IMR-90 (cell line): ENCODE measurements around the gene HHLA2. TPM values are rescaled to one million over a fixed set of nuclear protein-coding genes. Genes with fewer than 3 reads are reported as not detected.

Experiments used
- ATAC-seq: fragments of 200-7000 bp; cut with Tn5 transposase; 2 replicates; pipeline ENCODE4 v1.9.1; 2020; ENCODE audit warnings: low read depth, mild to moderate bottlenecking, moderate library complexity
- BruUV-seq: library from RNA; stranded (reverse); fragments of 400-500 nt; replicated peaks from 2 replicates; lab custom pipeline; 2021; lab: Mats Ljungman, UMichigan
- CTCF ChIA-PET: fragments of 300-600 bp; formaldehyde crosslinking; extraction: SDS; loops from one replicate; lab custom pipeline; 2021; ENCODE audit warnings: antibody characterized with exemption; lab: Yijun Ruan, JAX
- POLR2A ChIA-PET: fragments of 300-600 bp; sonication (Branson Sonifier 250); formaldehyde crosslinking; loops from one replicate; lab custom pipeline; 2022; ENCODE audit warnings: antibody characterized with exemption; ENCODE audit not compliant: unreplicated experiment; lab: Charles Lee
- DNase-seq: peaks from one replicate; pipeline ENCODE4 v3.0.0; 2013
- H2AFZ ChIP-seq: replicated peaks from 2 replicates; pipeline ENCODE3; 2013; ENCODE audit warnings: low read length, mild to moderate bottlenecking; ENCODE audit not compliant: poor library complexity
- H2AK5ac ChIP-seq: 2 replicates; pipeline ENCODE4 v1.6.1; 2013; ENCODE audit warnings: low read depth, low read length, inconsistent platforms
- H2AK9ac ChIP-seq: replicated peaks from 2 replicates; pipeline ENCODE3; 2013; ENCODE audit warnings: mild to moderate bottlenecking, low read depth, low read length, moderate library complexity; ENCODE audit not compliant: poor library complexity
- H2BK120ac ChIP-seq: 2 replicates; pipeline ENCODE4 v1.6.1; 2013; ENCODE audit warnings: low read depth, low read length, inconsistent platforms
- H2BK15ac ChIP-seq: 3 replicates; pipeline ENCODE4 v1.6.1; 2013; ENCODE audit warnings: low read depth, low read length, inconsistent platforms
- H2BK20ac ChIP-seq: 2 replicates; pipeline ENCODE4 v1.6.1; 2013; ENCODE audit warnings: low read depth, mild to moderate bottlenecking, inconsistent platforms, low read length, moderate library complexity
- H2BK5ac ChIP-seq: 2 replicates; pipeline ENCODE4 v1.6.1; 2013; ENCODE audit warnings: mild to moderate bottlenecking, low read depth, low read length, inconsistent platforms; ENCODE audit not compliant: poor library complexity, severe bottlenecking
- H3K14ac ChIP-seq: replicated peaks from 2 replicates; pipeline ENCODE4 v1.6.1; 2013; ENCODE audit warnings: low read depth, low read length, inconsistent platforms
- H3K18ac ChIP-seq: 2 replicates; pipeline ENCODE4 v1.6.1; 2013; ENCODE audit warnings: low read depth, low read length, control low read depth
- H3K23ac ChIP-seq: 2 replicates; pipeline ENCODE4 v1.6.1; 2013; ENCODE audit warnings: low read depth, low read length, inconsistent platforms
- H3K27ac ChIP-seq: 2 replicates; pipeline ENCODE4 v1.5.1; 2013; ENCODE audit warnings: mild to moderate bottlenecking, control low read depth, low read length; ENCODE audit not compliant: insufficient read depth
- H3K27me3 ChIP-seq: 2 replicates; pipeline ENCODE4 v1.6.1; 2013; ENCODE audit warnings: low read length; ENCODE audit not compliant: control insufficient read depth, insufficient read depth
- H3K36me3 ChIP-seq: 2 replicates; pipeline ENCODE4 v1.6.1; 2013; ENCODE audit warnings: low read length, mixed read lengths; ENCODE audit not compliant: control insufficient read depth, insufficient read depth
- H3K4ac ChIP-seq: 2 replicates; pipeline ENCODE4 v1.6.1; 2013; ENCODE audit warnings: low read depth, low read length, inconsistent platforms
- H3K4me1 ChIP-seq: 2 replicates; pipeline ENCODE4 v1.6.1; 2013; ENCODE audit warnings: low read length, mixed read lengths; ENCODE audit not compliant: control insufficient read depth, insufficient read depth
- H3K4me2 ChIP-seq: 2 replicates; pipeline ENCODE4 v1.6.1; 2013; ENCODE audit warnings: low read depth, mild to moderate bottlenecking, control low read depth, low read length, moderate library complexity
- H3K4me3 ChIP-seq: 2 replicates; pipeline ENCODE4 v1.5.1; 2013; ENCODE audit warnings: low read depth, mild to moderate bottlenecking, control low read depth, low read length, moderate library complexity; ENCODE audit not compliant: insufficient read depth
- H3K56ac ChIP-seq: 2 replicates; pipeline ENCODE4 v1.6.1; 2013; ENCODE audit warnings: low read length, inconsistent platforms; ENCODE audit not compliant: insufficient read depth; ENCODE audit errors: extremely low read depth
- H3K79me1 ChIP-seq, 2 experiments: 2 replicates each; pipeline ENCODE4 v1.6.1; 2013; ENCODE audit warnings: low read length in 2 of 2, inconsistent platforms in 1 of 2, low read depth in 1 of 2
- H3K9ac ChIP-seq: 2 replicates; pipeline ENCODE4 v1.6.1; 2013; ENCODE audit warnings: low read depth, low read length, control low read depth
- H3K9me1 ChIP-seq: 2 replicates; pipeline ENCODE4 v1.6.1; 2013; ENCODE audit warnings: low read length, inconsistent platforms; ENCODE audit not compliant: insufficient read depth
- H3K9me3 ChIP-seq: 2 replicates; pipeline ENCODE4 v1.6.1; 2013; ENCODE audit warnings: low read length; ENCODE audit not compliant: control insufficient read depth, insufficient read depth
- H4K20me1 ChIP-seq: 2 replicates; pipeline ENCODE4 v1.6.1; 2013; ENCODE audit warnings: low read length, inconsistent platforms; ENCODE audit not compliant: insufficient read depth
- H4K5ac ChIP-seq: 2 replicates; pipeline ENCODE4 v1.6.1; 2013; ENCODE audit warnings: mild to moderate bottlenecking, low read depth, low read length, control low read depth
- H4K8ac ChIP-seq, 2 experiments: 2 replicates each; pipeline ENCODE4 v1.6.1; 2013; ENCODE audit warnings: low read depth in 2 of 2, low read length in 2 of 2, control low read depth in 1 of 2, inconsistent platforms in 1 of 2
- H4K91ac ChIP-seq: 2 replicates; pipeline ENCODE4 v1.6.1; 2013; ENCODE audit warnings: low read depth, low read length, inconsistent platforms; ENCODE audit not compliant: insufficient read depth
- BHLHE40 ChIP-seq: fragments of 150-350 bp; IDR thresholded peaks from 2 replicates; pipeline ENCODE4 v1.6.1; 2016; ENCODE audit warnings: mild to moderate bottlenecking, low read depth, low read length
- CHD1 ChIP-seq: IDR thresholded peaks from 2 replicates; pipeline ENCODE4 v1.6.1; 2012; ENCODE audit warnings: low read depth, low read length, improper control_type of control experiment
- MAZ ChIP-seq: IDR thresholded peaks from 2 replicates; pipeline ENCODE4 v1.6.1; 2012; ENCODE audit warnings: low read depth, mild to moderate bottlenecking, low read length, improper control_type of control experiment, moderate library complexity, borderline replicate concordance
- NFE2L2 ChIP-seq: fragments of 150-350 bp; IDR thresholded peaks from 2 replicates; pipeline ENCODE4 v1.6.1; 2016; ENCODE audit warnings: low read depth, mild to moderate bottlenecking, low read length
- POLR2A ChIP-seq: IDR thresholded peaks from 2 replicates; pipeline ENCODE4 v1.6.1; 2012; ENCODE audit warnings: mild to moderate bottlenecking, low read depth, low read length
- RCOR1 ChIP-seq: IDR thresholded peaks from 2 replicates; pipeline ENCODE4 v1.6.1; 2012; ENCODE audit warnings: mild to moderate bottlenecking, low read length, improper control_type of control experiment; ENCODE audit not compliant: insufficient replicate concordance
- WGBS, 2 experiments: methylation state at CpG; one replicate each; pipeline versions ENCODE4 v1.1.5 to v1.1.7; 2013; ENCODE audit warnings: missing lambda C conversion rate in 2 of 2; ENCODE audit not compliant: insufficient read length in 1 of 2; ENCODE audit errors: extremely low coverage in 2 of 2; 5-methylcytosine and 5-hydroxymethylcytosine counted together
- dilution Hi-C: fragments of 300-500 bp; cut with HindIII; formaldehyde crosslinking; loops from one replicate; pipeline ENCODE4 v1.14.3; 2018; ENCODE audit warnings: low sequenced_read_pairs; ENCODE audit not compliant: unreplicated experiment
- in situ Hi-C: fragments of 300-500 bp; cut with MboI; formaldehyde crosslinking; loops from 3 replicates; pipeline ENCODE4 v1.14.3; 2019; ENCODE audit warnings: low sequenced_read_pairs, inconsistent platforms, mixed read lengths
- intact Hi-C: fragments of 100-400 bp; cut with micrococcal nuclease; formaldehyde crosslinking; loops from 2 replicates; pipeline ENCODE4 v1.10.0; 2022
- polyA plus RNA-seq, 3 experiments: library from polyadenylated mRNA; depleted of rRNA; stranded (reverse); fragments of >200 nt; gene quantifications; 2 replicates each; pipeline ENCODE4 v1.2.3, GENCODE V29; 2012; ENCODE audit warnings: low replicate concordance in 1 of 3
- total RNA-seq: library from RNA; depleted of rRNA; stranded (reverse); fragments of >200 nt; gene quantifications from 2 replicates; pipeline ENCODE4 v1.2.3, GENCODE V29; 2012
- TF ChIP-seq, protein P1 (sequence below): fragments of 150-350 bp; IDR thresholded peaks from 2 replicates; pipeline ENCODE4 v1.6.1; 2017; ENCODE audit warnings: mild to moderate bottlenecking, antibody characterized with exemption, low read length, low read depth

Gene HHLA2
- total and polyA plus RNA-seq, 2 of the 4 experiments (the other 2 are of a cell fraction) = not detected

DNA sequence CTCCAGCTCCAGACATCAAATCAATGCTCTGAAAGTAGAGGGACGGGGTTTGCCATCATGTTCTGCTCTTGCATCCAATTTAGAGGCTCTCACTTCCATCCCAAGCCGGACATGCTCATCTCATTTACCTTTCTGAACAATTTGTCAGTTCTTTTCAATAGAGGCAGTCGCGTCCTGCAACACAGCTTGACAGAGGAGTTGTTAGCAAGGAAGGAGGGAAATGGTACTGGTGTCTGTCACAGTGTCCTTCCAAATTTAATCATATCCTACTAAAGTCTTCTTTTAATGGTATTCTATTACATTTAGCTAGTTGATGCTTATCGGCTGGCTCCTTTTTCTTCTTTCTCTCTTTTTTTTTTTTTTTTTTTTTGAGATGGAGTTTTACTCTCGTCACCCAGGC lies 45.6 kb downstream of the HHLA2 start:
- DNase-seq (no peak), ATAC-seq (no peak)
- H2BK5ac ChIP-seq = no peak overlapping the region
- no peak overlapping the region for H3K56ac ChIP-seq
- H3K36me3 ChIP-seq = no peaks in the 10 kb centered on the region
- no peak overlapping the region for H2BK120ac ChIP-seq
- no peak overlapping the region for H3K27ac ChIP-seq
- H3K9me1 ChIP-seq = no peaks in the 10 kb centered on the region
- H3K4ac ChIP-seq = no peak overlapping the region
- H3K14ac ChIP-seq = no peak overlapping the region
- H3K23ac ChIP-seq = no peak overlapping the region
- TF ChIP-seq CHD1 (no peak), POLR2A (no peak), NFE2L2 (no peak), RCOR1 (no peak), BHLHE40 (no peak), MAZ (no peak)
- TF ChIP-seq, protein P1, sequence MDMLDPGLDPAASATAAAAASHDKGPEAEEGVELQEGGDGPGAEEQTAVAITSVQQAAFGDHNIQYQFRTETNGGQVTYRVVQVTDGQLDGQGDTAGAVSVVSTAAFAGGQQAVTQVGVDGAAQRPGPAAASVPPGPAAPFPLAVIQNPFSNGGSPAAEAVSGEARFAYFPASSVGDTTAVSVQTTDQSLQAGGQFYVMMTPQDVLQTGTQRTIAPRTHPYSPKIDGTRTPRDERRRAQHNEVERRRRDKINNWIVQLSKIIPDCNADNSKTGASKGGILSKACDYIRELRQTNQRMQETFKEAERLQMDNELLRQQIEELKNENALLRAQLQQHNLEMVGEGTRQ = no peak
- no peak overlapping the region for H4K91ac ChIP-seq
- no peak overlapping the region for H2AK9ac ChIP-seq
- H4K5ac ChIP-seq = no peak overlapping the region
- intact Hi-C loops (no loop called here), in situ Hi-C loops (no loop called here), dilution Hi-C loops (no loop called here)
- no peaks in the 10 kb centered on the region for H4K20me1 ChIP-seq
- no peaks in the 10 kb centered on the region for H3K9me3 ChIP-seq
- 60% methylated on average over 1 of the region's 6 CpGs; no CpG with 5 or more reads in 1 of the 2 experiments for WGBS, 2 experiments
- no peak overlapping the region for H3K9ac ChIP-seq
- no TSS peak for BruUV-seq
- H4K8ac ChIP-seq = no peak overlapping the region
- H2AK5ac ChIP-seq = no peak overlapping the region
- ChIA-PET POLR2A (no interaction called here), CTCF (no interaction called here)
- no peak overlapping the region for H2BK20ac ChIP-seq
- no peaks in the 10 kb centered on the region for H3K4me1 ChIP-seq
- H3K4me3 ChIP-seq = no peak overlapping the region
- no peak overlapping the region for H2AFZ ChIP-seq
- H3K27me3 ChIP-seq = no peaks in the 10 kb centered on the region; the same call in none of the 2 replicates
- no peak overlapping the region for H3K4me2 ChIP-seq
- H3K79me1 ChIP-seq = no peaks in the 10 kb centered on the region
- H3K18ac ChIP-seq = no peak overlapping the region
- no peak overlapping the region for H2BK15ac ChIP-seq
